OCI-LY1 (cell line): ENCODE measurements around the gene ADGRG1.
"Not testable (repeated sequence)": the region's sequence is repeated elsewhere in the genome, so short reads cannot be mapped to it uniquely, and the experiment has no call there.

Experiments
- H2AFZ ChIP-seq: fragments of 200-600 bp; sonication (generic), shearing (Covaris generic); 2 replicates; pipeline ENCODE4 v1.6.0; 2014; ENCODE audit warnings: antibody characterized with exemption, mild to moderate bottlenecking, low read length
- H3F3A ChIP-seq: fragments of 200-600 bp; sonication (generic), shearing (Covaris generic); 2 replicates; pipeline ENCODE4 v1.6.0; 2014; ENCODE audit warnings: mild to moderate bottlenecking, antibody characterized with exemption, low read length, moderate library complexity; ENCODE audit not compliant: insufficient read depth
- H3K27ac ChIP-seq: fragments of 200-600 bp; sonication (generic); 2 replicates; pipeline ENCODE4 v1.5.1; 2014; ENCODE audit warnings: low read length, mixed run types, mild to moderate bottlenecking, low read depth; ENCODE audit not compliant: poor library complexity, severe bottlenecking
- H3K27me3 ChIP-seq: fragments of 200-600 bp; sonication (generic); 2 replicates; pipeline ENCODE4 v1.6.0; 2014; ENCODE audit warnings: antibody characterized with exemption, mild to moderate bottlenecking, low read length, moderate library complexity; ENCODE audit not compliant: insufficient read depth
- H3K36me3 ChIP-seq: fragments of 200-600 bp; sonication (generic); 2 replicates; pipeline ENCODE4 v1.6.1; 2014; ENCODE audit warnings: mild to moderate bottlenecking, antibody characterized with exemption, low read length, moderate library complexity, mixed read lengths; ENCODE audit not compliant: insufficient read depth
- H3K4me1 ChIP-seq: fragments of 200-600 bp; sonication (generic); 2 replicates; pipeline ENCODE4 v1.5.1; 2014; ENCODE audit warnings: mild to moderate bottlenecking, low read length, moderate library complexity; ENCODE audit not compliant: insufficient read depth, severe bottlenecking
- H3K4me2 ChIP-seq: fragments of 200-600 bp; sonication (generic), shearing (Covaris generic); 2 replicates; pipeline ENCODE4 v1.6.1; 2014; ENCODE audit warnings: low read length
- H3K4me3 ChIP-seq: fragments of 200-600 bp; sonication (generic); 2 replicates; pipeline ENCODE4 v1.5.1; 2014; ENCODE audit warnings: low read length, low read depth, mild to moderate bottlenecking, mixed read lengths; ENCODE audit not compliant: poor library complexity, severe bottlenecking
- H3K79me2 ChIP-seq: fragments of 200-600 bp; shearing (Covaris generic); 2 replicates; pipeline ENCODE4 v1.6.1; 2016; ENCODE audit warnings: mixed run types, low read length, mixed read lengths; ENCODE audit not compliant: insufficient read depth
- H3K9ac ChIP-seq: fragments of 200-600 bp; sonication (generic), shearing (Covaris generic); 2 replicates; pipeline ENCODE4 v1.6.1; 2014; ENCODE audit warnings: mild to moderate bottlenecking, low read length, mixed read lengths
- H3K9me2 ChIP-seq: fragments of 200-600 bp; sonication (generic), shearing (Covaris generic); 2 replicates; pipeline ENCODE4 v1.6.1; 2014; ENCODE audit warnings: low read depth, mild to moderate bottlenecking, low read length, mixed read lengths
- H3K9me3 ChIP-seq: fragments of 200-600 bp; shearing (Covaris generic); 2 replicates; pipeline ENCODE4 v1.6.1; 2014; ENCODE audit warnings: low read length, mixed read lengths
- H4K20me1 ChIP-seq: fragments of 200-600 bp; sonication (generic), shearing (Covaris generic); 2 replicates; pipeline ENCODE4 v1.6.0; 2016; ENCODE audit warnings: mild to moderate bottlenecking, low read length; ENCODE audit not compliant: insufficient read depth
- CTCF ChIP-seq: fragments of 200-600 bp; sonication (generic), shearing (Covaris generic); IDR thresholded peaks from 2 replicates; pipeline ENCODE4 v1.5.1; 2017; ENCODE audit warnings: mild to moderate bottlenecking, antibody characterized with exemption, low read length, moderate library complexity, mixed read lengths
- EZH2 ChIP-seq: fragments of 200-600 bp; sonication (generic), shearing (Covaris generic); IDR thresholded peaks from 2 replicates; pipeline ENCODE4 v1.8.0; 2017; ENCODE audit warnings: borderline replicate concordance, mixed run types, mild to moderate bottlenecking, antibody characterized with exemption, low read length, moderate library complexity, mixed read lengths

The ADGRG1 gene

GRCh38 chr16:57670196-57670595 lies 41.8 kb downstream of the ADGRG1 start:
- Histone ChIP-seq H3K4me3 (no peak overlapping the region), H2AFZ (no peak overlapping the region), H3F3A (no peaks in the 10 kb centered on the region), H4K20me1 (no peaks in the 10 kb centered on the region), H3K4me2 (no peak overlapping the region), H3K27ac (no peak overlapping the region), H3K9me3 (no peaks in the 10 kb centered on the region), H3K9me2 (no peaks in the 10 kb centered on the region), H3K9ac (no peak overlapping the region), H3K36me3 (no peaks in the 10 kb centered on the region), H3K27me3 (no peaks in the 10 kb centered on the region), H3K79me2 (no peaks in the 10 kb centered on the region), H3K4me1 (no peaks in the 10 kb centered on the region)
- no peak for TF ChIP-seq EZH2
- no peak for TF ChIP-seq CTCF

GRCh38 chr16:57671451-57671850 lies 43.0 kb downstream of the ADGRG1 start:
- not testable (repeated sequence) for H3K9me3 ChIP-seq, H3K27me3 ChIP-seq, H3K4me3 ChIP-seq, H3K79me2 ChIP-seq, H3K27ac ChIP-seq, H4K20me1 ChIP-seq, H3F3A ChIP-seq, H2AFZ ChIP-seq, H3K9me2 ChIP-seq, H3K36me3 ChIP-seq, H3K4me1 ChIP-seq, H3K9ac ChIP-seq, H3K4me2 ChIP-seq

GRCh38 chr16:57672416-57672815 lies 44.0 kb downstream of the ADGRG1 start:
- Histone ChIP-seq H2AFZ (no peak overlapping the region), H3K4me2 (no peak overlapping the region), H3F3A (no peaks in the 10 kb centered on the region), H3K4me1 (no peaks in the 10 kb centered on the region), H3K4me3 (no peak overlapping the region), H3K27me3 (no peaks in the 10 kb centered on the region), H3K9me2 (no peaks in the 10 kb centered on the region), H4K20me1 (no peaks in the 10 kb centered on the region), H3K9ac (no peak overlapping the region), H3K79me2 (no peaks in the 10 kb centered on the region), H3K9me3 (no peaks in the 10 kb centered on the region), H3K27ac (no peak overlapping the region), H3K36me3 (no peaks in the 10 kb centered on the region)
- TF ChIP-seq EZH2, result no peak

GRCh38 chr16:57672824-57673223 lies 44.4 kb downstream of the ADGRG1 start:
- H3K9me2 ChIP-seq, result no peaks in the 10 kb centered on the region
- H3K4me1 ChIP-seq, result no peaks in the 10 kb centered on the region
- no peaks in the 10 kb centered on the region for H3K79me2 ChIP-seq
- no peak overlapping the region for H3K9ac ChIP-seq
- no peaks in the 10 kb centered on the region for H3K36me3 ChIP-seq
- H3K4me3 ChIP-seq, result no peak overlapping the region
- H4K20me1 ChIP-seq, result no peaks in the 10 kb centered on the region
- no peaks in the 10 kb centered on the region for H3K27me3 ChIP-seq
- H3F3A ChIP-seq, result no peaks in the 10 kb centered on the region
- no peak for TF ChIP-seq EZH2
- no peak for TF ChIP-seq CTCF
- H3K27ac ChIP-seq, result no peak overlapping the region
- H3K9me3 ChIP-seq, result no peaks in the 10 kb centered on the region
- no peak overlapping the region for H2AFZ ChIP-seq
- H3K4me2 ChIP-seq, result no peak overlapping the region
